Measurements from ENCODE around the gene ATP6V0C. TPM values are rescaled to one million over a fixed set of nuclear protein-coding genes. Genes with fewer than 3 reads are reported as not detected.

ATP6V0C gene
- total and polyA plus RNA-seq, 4 donors, result 67.9 to 119 (median 112) TPM

DNA sequence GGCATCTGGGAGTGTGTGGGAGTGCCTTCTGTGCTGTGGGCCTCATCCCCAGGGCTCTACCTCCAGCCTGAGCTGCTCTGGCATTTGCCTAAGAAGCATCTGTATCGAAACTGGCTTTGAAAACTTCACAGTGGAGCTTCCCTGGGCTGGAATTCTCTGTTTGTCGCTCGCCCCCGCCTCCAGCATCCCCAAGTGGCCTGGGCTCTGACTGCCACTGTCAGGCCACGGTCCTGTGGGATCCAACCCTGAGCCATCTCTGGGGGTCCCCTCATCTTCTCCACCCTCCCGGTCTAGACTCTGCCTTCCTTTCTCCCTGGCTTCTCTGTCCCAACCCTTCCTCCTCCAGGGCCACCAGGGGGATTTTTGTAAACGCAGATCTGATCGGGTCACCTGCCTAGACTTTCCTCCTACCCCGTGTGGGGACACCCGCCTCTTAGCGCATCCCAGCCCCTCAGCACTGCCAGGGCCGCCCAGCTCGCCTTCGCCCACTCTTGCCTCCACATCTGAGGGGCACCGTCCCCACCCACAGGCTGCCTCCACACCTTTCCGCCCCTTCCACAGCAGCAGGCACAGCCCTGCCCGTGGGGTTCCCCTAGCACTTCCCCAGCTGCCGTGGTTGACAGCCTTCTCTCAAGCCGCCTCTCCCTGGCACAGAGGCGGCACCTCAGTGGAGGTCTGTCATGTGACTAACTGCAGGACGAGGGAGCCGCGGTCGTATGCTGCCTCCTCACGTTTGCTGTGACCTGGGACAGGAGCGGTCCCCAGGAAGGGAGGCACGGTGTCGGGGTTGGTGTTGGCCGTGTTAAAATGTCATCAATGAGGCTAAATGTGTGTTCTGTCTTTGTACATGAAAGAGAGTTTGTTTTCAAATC is 26.9 kb upstream of the ATP6V0C start:
- Histone ChIP-seq H3K27me3 (ENCODE audit: control insufficient read depth in 1 of 2, insufficient read depth in 2 of 2, low read length in 1 of 2) (no peaks in the 10 kb centered on the region), H3K27ac (ENCODE audit: low read depth in 1 of 2, low read length in 2 of 2) (no peak overlapping the region), H3K4me1 (ENCODE audit: control insufficient read depth in 1 of 2, insufficient read depth in 2 of 2, low read length in 2 of 2) (no peaks in the 10 kb centered on the region), H3K4me3 (ENCODE audit: low read length in 2 of 2) (no peak overlapping the region), H3K9me3 (ENCODE audit: control insufficient read depth, low read length) (no peaks in the 10 kb centered on the region), H3K36me3 (ENCODE audit: control insufficient read depth in 1 of 2, insufficient read depth in 2 of 2, low read length in 1 of 2) (no peaks in the 10 kb centered on the region)
- peak; percentile 24 for ATAC-seq (ENCODE audit: low FRiP score)
- DNase-seq, result peak in 1 of 2 donors; percentile 71
- intact Hi-C loops (cut with DNase I), result no loop called here
- WGBS, 2 donors, result 77% methylated on average over 29 of the region's 29 CpGs

- no peaks in the 10 kb centered on the region for H3K27me3 ChIP-seq (ENCODE audit: control insufficient read depth in 1 of 2, insufficient read depth in 2 of 2, low read length in 1 of 2)
These were observed 26.3 kb upstream of the ATP6V0C start for GRCh38 chr16:2487517-2487842.

DNA sequence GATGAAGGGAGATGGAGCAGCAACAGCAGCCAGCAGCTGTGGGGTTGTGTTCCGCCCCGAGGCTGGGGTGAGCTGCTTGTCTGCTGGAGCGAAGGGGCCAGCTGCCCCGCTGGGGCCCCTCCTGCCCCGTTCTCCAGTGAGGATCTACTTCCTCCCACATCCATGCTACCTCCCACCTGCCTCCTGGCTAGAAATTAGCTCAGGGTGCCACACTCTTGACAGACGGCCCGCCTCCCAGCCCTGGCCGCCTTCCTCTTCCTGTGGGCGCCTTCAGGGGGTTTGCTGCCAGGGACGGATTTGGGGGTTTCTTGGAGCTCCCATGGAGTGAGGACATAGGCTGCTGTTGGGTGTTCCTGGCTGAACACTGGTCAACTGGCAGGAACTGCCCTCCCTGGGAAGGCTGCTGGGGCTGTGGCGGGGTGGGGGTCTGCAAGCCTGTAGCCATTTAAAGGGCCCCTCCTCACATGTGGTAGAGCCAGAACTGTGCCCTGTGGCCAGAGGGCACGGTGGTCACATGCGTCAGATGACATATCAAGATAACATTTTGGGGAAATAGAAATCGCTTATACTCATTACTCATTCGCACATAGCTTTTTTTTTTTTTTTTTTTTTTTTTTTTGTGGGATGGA is 25.7 kb upstream of the ATP6V0C start:
- no peaks in the 10 kb centered on the region for H3K36me3 ChIP-seq (ENCODE audit: control insufficient read depth in 1 of 2, insufficient read depth in 2 of 2, low read length in 1 of 2)
- no peak overlapping the region for H3K27ac ChIP-seq (ENCODE audit: low read depth in 1 of 2, low read length in 2 of 2)
- H3K4me3 ChIP-seq (ENCODE audit: low read length in 2 of 2), result no peak overlapping the region
- no peak for ATAC-seq (ENCODE audit: low FRiP score)
- H3K4me1 ChIP-seq (ENCODE audit: control insufficient read depth in 1 of 2, insufficient read depth in 2 of 2, low read length in 2 of 2), result no peaks in the 10 kb centered on the region
- 83 to 87% methylated on average over 15 of the region's 15 CpGs for WGBS, 2 donors
- H3K27me3 ChIP-seq (ENCODE audit: control insufficient read depth in 1 of 2, insufficient read depth in 2 of 2, low read length in 1 of 2), result no peaks in the 10 kb centered on the region
- H3K9me3 ChIP-seq (ENCODE audit: control insufficient read depth, low read length), result no peaks in the 10 kb centered on the region
- intact Hi-C loops (cut with DNase I), result no loop called here
- no peak for DNase-seq

More at GRCh38 chr16:2487517-2487842, 26.3 kb upstream of the ATP6V0C start:
- 84 to 87% methylated on average over 8 of the region's 8 CpGs for WGBS, 2 donors
- no peaks in the 10 kb centered on the region for H3K4me1 ChIP-seq (ENCODE audit: control insufficient read depth in 1 of 2, insufficient read depth in 2 of 2, low read length in 2 of 2)
- H3K9me3 ChIP-seq (ENCODE audit: control insufficient read depth, low read length), result no peaks in the 10 kb centered on the region
- H3K36me3 ChIP-seq (ENCODE audit: control insufficient read depth in 1 of 2, insufficient read depth in 2 of 2, low read length in 1 of 2), result no peaks in the 10 kb centered on the region
- DNase-seq, result no peak
- no peak for ATAC-seq (ENCODE audit: low FRiP score)
- H3K4me3 ChIP-seq (ENCODE audit: low read length in 2 of 2), result no peak overlapping the region
- intact Hi-C loops (cut with DNase I), result no loop called here
- H3K27ac ChIP-seq (ENCODE audit: low read depth in 1 of 2, low read length in 2 of 2), result no peak overlapping the region

DNA sequence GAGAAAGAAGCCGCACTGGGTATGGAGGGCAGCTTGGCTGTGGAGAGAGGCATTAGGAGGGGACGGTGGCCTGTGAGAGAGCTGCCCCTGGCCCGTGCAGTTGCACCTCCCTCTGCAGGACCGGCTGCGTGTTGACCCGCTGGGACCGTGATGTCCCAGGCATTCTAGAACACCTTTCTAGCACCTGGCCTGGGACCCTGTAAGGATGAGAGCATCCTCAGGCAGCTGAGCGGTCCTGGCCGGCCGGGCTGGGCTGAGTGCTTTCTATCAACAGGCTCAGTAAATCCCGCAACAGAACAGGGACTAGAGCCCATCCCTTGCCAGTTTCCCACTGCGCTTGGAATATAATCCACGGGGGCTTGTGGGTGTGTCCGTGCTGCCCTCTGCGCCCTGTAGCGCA is 24.2 kb upstream of the ATP6V0C start:
- Histone ChIP-seq H3K27ac (ENCODE audit: low read depth in 1 of 2, low read length in 2 of 2) (no peak overlapping the region), H3K4me1 (ENCODE audit: control insufficient read depth in 1 of 2, insufficient read depth in 2 of 2, low read length in 2 of 2) (no peaks in the 10 kb centered on the region), H3K27me3 (ENCODE audit: control insufficient read depth in 1 of 2, insufficient read depth in 2 of 2, low read length in 1 of 2) (no peaks in the 10 kb centered on the region), H3K9me3 (ENCODE audit: control insufficient read depth, low read length) (no peaks in the 10 kb centered on the region), H3K4me3 (ENCODE audit: low read length in 2 of 2) (no peak overlapping the region), H3K36me3 (ENCODE audit: control insufficient read depth in 1 of 2, insufficient read depth in 2 of 2, low read length in 1 of 2) (no peaks in the 10 kb centered on the region)
- 95 to 96% methylated on average over 16 of the region's 16 CpGs for WGBS, 2 donors
- intact Hi-C loops (cut with DNase I), result no loop called here
- ATAC-seq (ENCODE audit: low FRiP score) (no peak), DNase-seq (no peak)

- DNase-seq (no peak), ATAC-seq (ENCODE audit: low FRiP score) (no peak)
- WGBS, 2 donors, result 89 to 90% methylated on average over 23 of the region's 23 CpGs
- Histone ChIP-seq H3K4me1 (ENCODE audit: control insufficient read depth in 1 of 2, insufficient read depth in 2 of 2, low read length in 2 of 2) (no peaks in the 10 kb centered on the region), H3K27ac (ENCODE audit: low read depth in 1 of 2, low read length in 2 of 2) (no peak overlapping the region), H3K36me3 (ENCODE audit: control insufficient read depth in 1 of 2, insufficient read depth in 2 of 2, low read length in 1 of 2) (no peaks in the 10 kb centered on the region), H3K9me3 (ENCODE audit: control insufficient read depth, low read length) (no peaks in the 10 kb centered on the region), H3K27me3 (ENCODE audit: control insufficient read depth in 1 of 2, insufficient read depth in 2 of 2, low read length in 1 of 2) (no peaks in the 10 kb centered on the region), H3K4me3 (ENCODE audit: low read length in 2 of 2) (no peak overlapping the region)
- intact Hi-C loops (cut with DNase I), result no loop called here
These were observed 23.3 kb upstream of the ATP6V0C start for GRCh38 chr16:2490190-2491105.

DNA sequence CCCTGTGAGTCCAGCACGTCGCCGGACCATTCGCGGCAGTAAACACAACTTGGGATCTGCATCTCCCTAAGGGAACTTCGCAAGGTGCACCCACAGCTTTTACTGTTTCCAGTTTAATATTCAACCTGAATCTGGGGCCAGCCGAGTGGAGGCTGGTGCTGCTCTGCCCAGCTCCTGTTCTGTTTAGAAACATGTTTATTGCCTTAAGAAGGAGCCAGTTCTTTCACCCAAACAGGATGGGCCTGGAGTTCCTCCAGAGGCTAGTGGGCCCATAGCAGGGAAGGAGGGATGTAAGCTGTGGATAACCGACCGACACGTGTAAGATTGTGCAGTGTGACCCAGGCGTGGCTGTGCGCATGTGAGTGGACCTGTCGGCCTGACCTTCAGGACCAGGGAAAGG is 21.5 kb upstream of the ATP6V0C start:
- intact Hi-C loops (cut with DNase I), result no loop called here
- Histone ChIP-seq H3K27ac (ENCODE audit: low read depth in 1 of 2, low read length in 2 of 2) (no peak overlapping the region), H3K4me1 (ENCODE audit: control insufficient read depth in 1 of 2, insufficient read depth in 2 of 2, low read length in 2 of 2) (no peaks in the 10 kb centered on the region), H3K4me3 (ENCODE audit: low read length in 2 of 2) (no peak overlapping the region), H3K27me3 (ENCODE audit: control insufficient read depth in 1 of 2, insufficient read depth in 2 of 2, low read length in 1 of 2) (no peaks in the 10 kb centered on the region), H3K36me3 (ENCODE audit: control insufficient read depth in 1 of 2, insufficient read depth in 2 of 2, low read length in 1 of 2) (no peaks in the 10 kb centered on the region), H3K9me3 (ENCODE audit: control insufficient read depth, low read length) (no peaks in the 10 kb centered on the region)
- ATAC-seq (ENCODE audit: low FRiP score) (no peak), DNase-seq (no peak)
- 87 to 89% methylated on average over 13 of the region's 13 CpGs for WGBS, 2 donors

DNA sequence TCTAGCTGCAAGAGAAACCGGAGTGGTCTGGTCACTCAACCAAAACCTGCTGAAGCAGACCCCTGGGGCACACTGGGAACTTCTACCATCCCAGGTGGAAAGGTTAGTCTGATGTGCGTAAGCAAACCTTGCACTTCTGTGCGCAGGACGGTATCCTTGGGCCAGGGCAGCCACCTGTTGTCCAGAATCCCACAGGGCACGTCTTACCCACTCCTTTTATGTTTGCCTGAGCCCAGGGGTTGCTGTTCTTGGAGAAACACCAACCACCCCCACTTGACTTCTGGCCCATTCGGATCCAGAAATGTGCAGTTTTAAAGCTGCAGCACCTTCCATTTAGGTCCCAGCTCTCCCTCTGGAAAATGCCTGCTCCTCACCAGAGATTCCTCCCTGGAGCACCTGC is 20.1 kb upstream of the ATP6V0C start:
- ATAC-seq (ENCODE audit: low FRiP score) (no peak), DNase-seq (no peak)
- Histone ChIP-seq H3K4me1 (ENCODE audit: control insufficient read depth in 1 of 2, insufficient read depth in 2 of 2, low read length in 2 of 2) (no peaks in the 10 kb centered on the region), H3K27ac (ENCODE audit: low read depth in 1 of 2, low read length in 2 of 2) (no peak overlapping the region), H3K4me3 (ENCODE audit: low read length in 2 of 2) (no peak overlapping the region), H3K27me3 (ENCODE audit: control insufficient read depth in 1 of 2, insufficient read depth in 2 of 2, low read length in 1 of 2) (no peaks in the 10 kb centered on the region), H3K9me3 (ENCODE audit: control insufficient read depth, low read length) (no peaks in the 10 kb centered on the region), H3K36me3 (ENCODE audit: control insufficient read depth in 1 of 2, insufficient read depth in 2 of 2, low read length in 1 of 2) (no peaks in the 10 kb centered on the region)
- intact Hi-C loops (cut with DNase I), result no loop called here
- WGBS, 2 donors, result 19 to 31% methylated on average over 6 of the region's 6 CpGs

GRCh38 chr16:2494616-2495015 is 19.1 kb upstream of the ATP6V0C start:
- no peak for DNase-seq
- Histone ChIP-seq H3K36me3 (ENCODE audit: control insufficient read depth in 1 of 2, insufficient read depth in 2 of 2, low read length in 1 of 2) (no peaks in the 10 kb centered on the region), H3K27me3 (ENCODE audit: control insufficient read depth in 1 of 2, insufficient read depth in 2 of 2, low read length in 1 of 2) (no peaks in the 10 kb centered on the region), H3K4me3 (ENCODE audit: low read length in 2 of 2) (no peak overlapping the region), H3K27ac (ENCODE audit: low read depth in 1 of 2, low read length in 2 of 2) (no peak overlapping the region), H3K4me1 (ENCODE audit: control insufficient read depth in 1 of 2, insufficient read depth in 2 of 2, low read length in 2 of 2) (no peaks in the 10 kb centered on the region), H3K9me3 (ENCODE audit: control insufficient read depth, low read length) (no peaks in the 10 kb centered on the region)
- WGBS, 2 donors, result 86 to 93% methylated on average over 5 of the region's 5 CpGs
- intact Hi-C loops (cut with DNase I), result no loop called here
- no peak for ATAC-seq (ENCODE audit: low FRiP score)
